ENCODE data around the gene FAM227A.

DNA sequence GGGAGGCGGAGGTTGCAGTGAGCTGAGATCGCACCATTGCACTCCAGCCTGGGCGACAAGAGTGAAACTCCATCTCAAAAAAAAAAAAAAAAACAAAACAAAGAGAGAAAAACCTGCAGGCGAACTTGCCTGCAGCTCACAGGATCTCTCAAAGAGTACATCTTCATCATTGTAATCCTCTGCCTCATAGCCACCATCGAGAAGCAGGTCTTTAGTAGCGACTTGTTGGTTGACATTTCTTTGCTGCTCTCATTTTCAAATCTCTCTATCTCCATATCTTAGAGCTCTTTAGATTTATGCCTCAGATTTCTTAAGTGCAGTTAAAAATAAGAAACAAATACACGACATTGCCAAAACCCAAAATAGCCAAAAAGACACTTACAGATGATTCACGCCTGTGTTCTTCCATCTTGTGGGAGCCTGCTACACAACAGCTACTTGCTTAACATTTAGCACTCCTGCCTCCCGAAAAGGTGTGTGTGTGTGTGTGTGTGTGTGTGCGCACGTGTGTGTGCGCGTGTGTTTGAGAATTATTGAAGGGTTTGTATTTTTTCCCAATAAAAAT lies 14.6 kb downstream of the FAM227A start:
- TF ChIP-seq EZH2 (IDR thresholded peaks at IDR 0.05; ENCODE audit: borderline replicate concordance, low read depth, low read length, severe bottlenecking): no peak
- TF ChIP-seq, protein P1, sequence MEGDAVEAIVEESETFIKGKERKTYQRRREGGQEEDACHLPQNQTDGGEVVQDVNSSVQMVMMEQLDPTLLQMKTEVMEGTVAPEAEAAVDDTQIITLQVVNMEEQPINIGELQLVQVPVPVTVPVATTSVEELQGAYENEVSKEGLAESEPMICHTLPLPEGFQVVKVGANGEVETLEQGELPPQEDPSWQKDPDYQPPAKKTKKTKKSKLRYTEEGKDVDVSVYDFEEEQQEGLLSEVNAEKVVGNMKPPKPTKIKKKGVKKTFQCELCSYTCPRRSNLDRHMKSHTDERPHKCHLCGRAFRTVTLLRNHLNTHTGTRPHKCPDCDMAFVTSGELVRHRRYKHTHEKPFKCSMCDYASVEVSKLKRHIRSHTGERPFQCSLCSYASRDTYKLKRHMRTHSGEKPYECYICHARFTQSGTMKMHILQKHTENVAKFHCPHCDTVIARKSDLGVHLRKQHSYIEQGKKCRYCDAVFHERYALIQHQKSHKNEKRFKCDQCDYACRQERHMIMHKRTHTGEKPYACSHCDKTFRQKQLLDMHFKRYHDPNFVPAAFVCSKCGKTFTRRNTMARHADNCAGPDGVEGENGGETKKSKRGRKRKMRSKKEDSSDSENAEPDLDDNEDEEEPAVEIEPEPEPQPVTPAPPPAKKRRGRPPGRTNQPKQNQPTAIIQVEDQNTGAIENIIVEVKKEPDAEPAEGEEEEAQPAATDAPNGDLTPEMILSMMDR (IDR thresholded peaks at IDR 0.05; ENCODE audit: extremely low read depth in 1 of 2, insufficient read depth in 1 of 2, low read depth in 1 of 2, low read length in 2 of 2): no peak
- no peak for TF ChIP-seq POLR2AphosphoS5 (IDR thresholded peaks at IDR 0.05; ENCODE audit: insufficient read depth, low read depth, low read length)

Measured in endothelial cell of umbilical vein (primary cell).